HG03558 (cell line): ENCODE measurements around the gene TENM4.
A peak's percentile ranks its signal among the peaks of the same experiment; 100 is the strongest.

Source experiments
- ATAC-seq: cut with Tn5 transposase; IDR thresholded peaks from one replicate; pipeline ENCODE4 v1.9.1; 2021; ENCODE audit warnings: moderate number of reproducible peaks; ENCODE audit not compliant: unreplicated experiment; ENCODE audit errors: extremely low read depth

The TENM4 gene

GRCh38 chr11:78815831-78816230, 625.0 kb downstream of the TENM4 start:
- no peak for ATAC-seq

GRCh38 chr11:78812513-78813293, 628.1 kb downstream of the TENM4 start:
- no peak for ATAC-seq

- no peak for ATAC-seq
Observed at GRCh38 chr11:78810559-78811009, 630.2 kb downstream of the TENM4 start.

DNA sequence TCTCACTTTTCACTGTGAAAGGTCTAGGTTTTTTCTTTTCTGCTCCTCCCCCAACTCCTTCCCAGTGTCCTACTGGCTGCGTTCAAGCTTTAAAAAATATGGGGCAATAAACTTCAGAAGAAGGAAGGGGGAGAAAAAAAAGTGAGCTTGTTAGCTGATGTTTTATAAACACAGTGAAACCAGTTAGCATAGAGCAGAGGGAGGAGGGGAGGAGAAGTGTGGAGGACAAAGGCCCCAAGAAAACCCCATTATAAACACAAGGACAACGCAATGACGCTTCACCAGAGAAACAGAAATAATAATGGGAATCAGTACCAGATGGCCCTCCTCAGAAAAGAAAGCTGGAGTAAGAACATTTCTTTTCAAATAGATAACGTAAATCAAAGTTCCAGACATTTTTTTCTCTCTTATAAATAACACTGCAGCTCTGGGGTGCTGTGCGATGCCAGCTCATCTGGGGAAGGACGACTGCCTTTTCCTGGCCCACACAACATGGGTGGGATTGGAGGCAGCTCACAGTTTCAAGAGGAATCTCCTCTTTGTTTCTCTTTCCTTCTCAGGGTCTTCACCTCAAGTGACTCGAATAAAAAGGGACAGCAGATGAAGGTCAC, 630.8 kb downstream of the TENM4 start:
- no peak for ATAC-seq

DNA sequence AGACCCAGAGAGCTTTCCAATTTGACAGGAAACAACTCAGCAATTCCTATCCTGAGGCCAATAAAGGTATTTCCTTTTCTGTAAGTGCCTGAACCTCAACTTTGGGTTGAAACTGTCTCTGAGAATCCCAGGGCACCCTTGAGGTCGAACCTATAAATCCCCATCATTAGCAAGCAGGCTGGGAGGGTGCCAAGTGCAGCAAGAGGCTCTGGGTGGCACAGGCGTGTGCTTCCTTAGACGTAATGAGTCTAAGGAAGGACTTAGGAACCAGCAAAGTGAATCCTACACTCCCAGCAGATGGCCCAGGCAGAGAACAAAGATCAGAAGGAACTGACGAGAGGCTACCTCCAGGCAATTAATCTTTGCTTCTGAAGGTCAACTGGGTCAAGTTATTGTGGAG, 631.9 kb downstream of the TENM4 start:
- ATAC-seq: no peak

- ATAC-seq: no peak
Observed at GRCh38 chr11:78807351-78807750, 633.5 kb downstream of the TENM4 start.

GRCh38 chr11:78806214-78807004, 634.4 kb downstream of the TENM4 start:
- ATAC-seq: no peak

- no peak for ATAC-seq
Observed at GRCh38 chr11:78804991-78805390, 635.8 kb downstream of the TENM4 start.

DNA sequence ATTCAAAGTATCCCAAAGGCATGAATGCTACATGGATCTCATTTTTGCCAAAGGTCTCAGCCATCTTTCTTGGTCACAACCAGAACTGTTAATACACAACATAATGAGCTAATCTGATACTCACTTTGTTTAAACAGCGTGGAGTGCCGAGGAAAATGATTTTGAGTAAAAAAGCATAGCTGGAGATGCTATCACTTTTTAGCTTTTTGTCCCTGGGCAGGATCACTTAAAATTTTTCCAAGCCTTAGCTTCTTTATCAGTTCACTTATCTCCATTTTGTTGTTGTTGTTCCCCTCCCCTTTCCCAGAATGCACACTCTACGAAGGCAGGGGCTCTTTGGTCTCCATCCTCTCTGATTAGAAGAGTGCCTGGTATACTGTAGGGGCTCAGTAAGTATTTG, 636.8 kb downstream of the TENM4 start:
- no peak for ATAC-seq

- no peak for ATAC-seq
Observed at GRCh38 chr11:78802058-78802761, 638.6 kb downstream of the TENM4 start.

- no peak for ATAC-seq
Observed at GRCh38 chr11:78801161-78801884, 639.5 kb downstream of the TENM4 start.

- no peak for ATAC-seq
Observed at GRCh38 chr11:78800756-78801155, 640.1 kb downstream of the TENM4 start.

GRCh38 chr11:78800096-78800690, 640.6 kb downstream of the TENM4 start:
- ATAC-seq: no peak

DNA sequence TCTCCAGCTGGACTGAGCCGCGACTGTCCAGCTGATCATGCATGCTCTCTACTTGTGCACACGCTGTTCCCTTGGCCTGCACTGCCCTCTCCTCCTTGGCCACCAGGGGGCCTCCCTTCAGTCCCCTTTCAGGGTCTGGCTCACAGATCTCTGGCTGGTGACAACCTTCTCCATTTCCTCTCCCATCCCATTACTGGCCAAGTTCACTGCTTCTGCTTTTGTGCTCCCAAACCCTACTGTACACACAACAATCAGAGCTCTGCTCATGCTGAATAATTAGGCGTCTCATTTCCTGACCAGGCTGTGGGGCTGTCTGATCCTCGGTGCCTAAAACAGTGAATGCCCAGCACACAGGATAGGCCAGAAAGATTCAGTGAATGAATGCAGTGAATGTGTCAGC, 642.2 kb downstream of the TENM4 start:
- peak; percentile 80 for ATAC-seq

GRCh38 chr11:78797559-78797958, 643.3 kb downstream of the TENM4 start:
- no peak for ATAC-seq

DNA sequence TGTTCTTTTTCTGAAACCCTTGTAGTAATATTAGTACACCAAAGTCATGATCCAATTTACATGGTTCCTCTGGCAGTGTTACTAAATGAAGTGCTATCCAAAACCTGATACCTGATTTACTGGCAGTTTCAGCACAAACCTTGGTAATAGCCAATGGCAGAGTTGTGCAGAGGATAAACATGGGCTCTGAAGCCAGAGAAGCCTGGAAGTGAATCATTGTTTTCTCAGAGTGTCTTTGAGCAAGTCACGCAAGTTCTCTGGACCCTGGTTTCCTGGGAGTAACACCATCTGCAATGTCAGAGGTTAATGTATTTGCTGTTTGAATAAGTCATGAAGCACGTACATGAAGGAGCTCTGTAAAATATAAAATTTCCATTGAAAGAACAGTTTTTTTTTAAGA, 643.9 kb downstream of the TENM4 start:
- no peak for ATAC-seq

- ATAC-seq: no peak
Observed at GRCh38 chr11:78795621-78796261, 645.1 kb downstream of the TENM4 start.

DNA sequence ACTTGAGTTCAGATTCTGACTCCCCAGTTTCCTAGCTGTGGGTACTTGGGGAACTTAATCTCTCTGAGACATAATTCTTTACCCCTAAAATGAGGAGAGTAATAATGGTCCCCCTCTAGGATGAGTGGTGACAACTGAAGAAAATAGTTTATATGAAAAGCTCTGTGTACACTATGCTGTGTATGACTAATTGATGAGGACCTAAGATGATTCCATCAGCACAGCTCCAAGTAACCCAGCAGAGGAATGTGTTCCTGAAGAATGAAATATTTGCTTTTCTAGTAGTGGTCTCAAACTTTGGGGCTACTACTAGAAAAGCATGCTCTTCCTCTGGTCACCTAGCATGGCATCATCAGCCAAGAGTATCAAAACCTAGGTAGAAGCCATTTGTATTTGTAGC, 648.9 kb downstream of the TENM4 start:
- no peak for ATAC-seq

GRCh38 chr11:78791254-78791653, 649.6 kb downstream of the TENM4 start:
- ATAC-seq: no peak
